ENCODE results near the gene UPF2. TPM values are rescaled to one million over a fixed set of nuclear protein-coding genes. Genes with fewer than 3 reads are reported as not detected.

Gene UPF2
- total and polyA plus RNA-seq, 2 of the 13 experiments (the other 11 are each of a cell fraction or from before 2014, with no cell fraction given) = 6.2 to 14.5 TPM

DNA sequence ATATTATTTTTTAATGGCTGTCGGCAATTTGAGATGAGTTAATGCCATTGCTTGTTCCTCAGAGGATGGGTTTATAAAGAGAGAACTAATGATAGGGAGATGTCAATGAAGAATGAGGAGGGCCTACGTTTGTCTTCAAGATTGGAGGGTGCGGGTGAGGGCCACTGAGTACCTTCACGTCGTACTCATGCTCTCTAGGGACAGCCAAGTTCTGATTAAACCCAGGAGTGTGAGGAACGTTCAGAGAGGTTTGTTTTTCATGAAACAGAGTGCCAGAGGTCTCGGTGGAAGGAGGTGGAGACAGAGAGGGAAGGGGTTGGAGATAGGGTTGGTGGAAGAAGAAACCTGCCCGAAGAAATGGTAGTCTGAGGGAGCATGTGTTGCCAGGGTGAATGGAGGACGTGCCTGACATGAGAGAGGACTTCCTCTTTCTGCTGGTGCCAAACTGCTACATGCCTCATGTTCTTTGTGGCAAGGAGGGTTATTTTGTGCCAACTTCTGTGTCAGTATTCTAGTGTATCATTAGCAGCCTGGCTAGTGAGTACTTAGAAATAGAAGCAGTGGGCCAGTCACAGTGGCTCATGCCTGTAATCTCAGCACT, 35.1 kb upstream of the UPF2 start:
- Histone ChIP-seq H3K79me2 (ENCODE audit: insufficient read depth, low read length) (no peaks in the 10 kb centered on the region), H3K4me2 (ENCODE audit: low read depth, low read length) (no peak overlapping the region), H2AFZ (ENCODE audit: low read length) (no peak overlapping the region), H3K9ac (ENCODE audit: insufficient read depth, low read depth, low read length) (no peak overlapping the region), H3K36me3 (replicated peaks in 1 of 2; ENCODE audit: control insufficient read depth in 1 of 2, insufficient read depth in 2 of 2, low read length in 2 of 2) (no peaks in the 10 kb centered on the region), H4K20me1 (ENCODE audit: insufficient read depth, low read length) (no peaks in the 10 kb centered on the region), H3K4me3 (replicated peaks in 1 of 3; ENCODE audit: insufficient read depth in 1 of 3, low read depth in 2 of 3, low read length in 3 of 3) (no peak overlapping the region), H3K9me3 (ENCODE audit: low read length) (no peaks in the 10 kb centered on the region), H3K4me1 (ENCODE audit: insufficient read depth, low read length) (no peaks in the 10 kb centered on the region), H3K27me3 (ENCODE audit: control insufficient read depth in 1 of 2, insufficient read depth in 2 of 2, low read length in 2 of 2) (no peaks in the 10 kb centered on the region), H3K27ac (ENCODE audit: extremely low read length, insufficient read depth, low read length) (no peak overlapping the region)
- WGBS (ENCODE audit: low lambda C conversion rate) = 81% methylated on average over 9 of the region's 9 CpGs
- no peak for ATAC-seq
- no peak for DNase-seq (ENCODE audit: low spot score)
- CTCF ChIA-PET (ENCODE audit: low intra/inter-chr PET ratio, low total read pairs) = no interaction called here
- BruUV-seq (replicated peaks) = no TSS peak
- no peak for TF ChIP-seq ZKSCAN8 (CRISPR knock-in tag; IDR thresholded peaks at IDR 0.05; ENCODE audit: borderline replicate concordance)
- TF ChIP-seq TBL1XR1 (IDR thresholded peaks at IDR 0.05; ENCODE audit: borderline replicate concordance, low read length, partially characterized antibody) = no peak
- TF ChIP-seq, protein P1, sequence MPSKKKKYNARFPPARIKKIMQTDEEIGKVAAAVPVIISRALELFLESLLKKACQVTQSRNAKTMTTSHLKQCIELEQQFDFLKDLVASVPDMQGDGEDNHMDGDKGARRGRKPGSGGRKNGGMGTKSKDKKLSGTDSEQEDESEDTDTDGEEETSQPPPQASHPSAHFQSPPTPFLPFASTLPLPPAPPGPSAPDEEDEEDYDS (CRISPR knock-in tag; IDR thresholded peaks at IDR 0.05) = no peak
- TF ChIP-seq, protein P2, sequence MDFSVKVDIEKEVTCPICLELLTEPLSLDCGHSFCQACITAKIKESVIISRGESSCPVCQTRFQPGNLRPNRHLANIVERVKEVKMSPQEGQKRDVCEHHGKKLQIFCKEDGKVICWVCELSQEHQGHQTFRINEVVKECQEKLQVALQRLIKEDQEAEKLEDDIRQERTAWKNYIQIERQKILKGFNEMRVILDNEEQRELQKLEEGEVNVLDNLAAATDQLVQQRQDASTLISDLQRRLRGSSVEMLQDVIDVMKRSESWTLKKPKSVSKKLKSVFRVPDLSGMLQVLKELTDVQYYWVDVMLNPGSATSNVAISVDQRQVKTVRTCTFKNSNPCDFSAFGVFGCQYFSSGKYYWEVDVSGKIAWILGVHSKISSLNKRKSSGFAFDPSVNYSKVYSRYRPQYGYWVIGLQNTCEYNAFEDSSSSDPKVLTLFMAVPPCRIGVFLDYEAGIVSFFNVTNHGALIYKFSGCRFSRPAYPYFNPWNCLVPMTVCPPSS (IDR thresholded peaks at IDR 0.05) = no peak
- TF ChIP-seq ZNF841 (CRISPR knock-in tag; IDR thresholded peaks at IDR 0.05; ENCODE audit: borderline replicate concordance) = no peak
- no peak for TF ChIP-seq ATF7 (IDR thresholded peaks at IDR 0.05)
- no peak for TF ChIP-seq ATF7 (CRISPR knock-in tag; IDR thresholded peaks at IDR 0.05)
- TF ChIP-seq, protein P3, sequence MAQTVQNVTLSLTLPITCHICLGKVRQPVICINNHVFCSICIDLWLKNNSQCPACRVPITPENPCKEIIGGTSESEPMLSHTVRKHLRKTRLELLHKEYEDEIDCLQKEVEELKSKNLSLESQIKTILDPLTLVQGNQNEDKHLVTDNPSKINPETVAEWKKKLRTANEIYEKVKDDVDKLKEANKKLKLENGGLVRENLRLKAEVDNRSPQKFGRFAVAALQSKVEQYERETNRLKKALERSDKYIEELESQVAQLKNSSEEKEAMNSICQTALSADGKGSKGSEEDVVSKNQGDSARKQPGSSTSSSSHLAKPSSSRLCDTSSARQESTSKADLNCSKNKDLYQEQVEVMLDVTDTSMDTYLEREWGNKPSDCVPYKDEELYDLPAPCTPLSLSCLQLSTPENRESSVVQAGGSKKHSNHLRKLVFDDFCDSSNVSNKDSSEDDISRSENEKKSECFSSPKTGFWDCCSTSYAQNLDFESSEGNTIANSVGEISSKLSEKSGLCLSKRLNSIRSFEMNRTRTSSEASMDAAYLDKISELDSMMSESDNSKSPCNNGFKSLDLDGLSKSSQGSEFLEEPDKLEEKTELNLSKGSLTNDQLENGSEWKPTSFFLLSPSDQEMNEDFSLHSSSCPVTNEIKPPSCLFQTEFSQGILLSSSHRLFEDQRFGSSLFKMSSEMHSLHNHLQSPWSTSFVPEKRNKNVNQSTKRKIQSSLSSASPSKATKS (CRISPR knock-in tag; IDR thresholded peaks at IDR 0.05) = no peak
- FAIRE-seq = no peak
- intact Hi-C loops (cut with micrococcal nuclease; ENCODE audit: unreplicated experiment) (no loop called here), in situ Hi-C loops (cut with HindIII; ENCODE audit: extremely low pct_ligation_motif_present, low pct_unique_long_range_greater_than_20kb) (no loop called here)
- POLR2A ChIA-PET = no interaction called here
